GDM1 (cell line): ENCODE measurements around the gene OAF.
"Not testable (repeated sequence)": the region's sequence is repeated elsewhere in the genome, so short reads cannot be mapped to it uniquely, and the experiment has no call there.

Source experiments
- DNase-seq: peaks from one replicate; lab custom pipeline; 2025; lab: John Stamatoyannopoulos, UW

Gene OAF

DNA sequence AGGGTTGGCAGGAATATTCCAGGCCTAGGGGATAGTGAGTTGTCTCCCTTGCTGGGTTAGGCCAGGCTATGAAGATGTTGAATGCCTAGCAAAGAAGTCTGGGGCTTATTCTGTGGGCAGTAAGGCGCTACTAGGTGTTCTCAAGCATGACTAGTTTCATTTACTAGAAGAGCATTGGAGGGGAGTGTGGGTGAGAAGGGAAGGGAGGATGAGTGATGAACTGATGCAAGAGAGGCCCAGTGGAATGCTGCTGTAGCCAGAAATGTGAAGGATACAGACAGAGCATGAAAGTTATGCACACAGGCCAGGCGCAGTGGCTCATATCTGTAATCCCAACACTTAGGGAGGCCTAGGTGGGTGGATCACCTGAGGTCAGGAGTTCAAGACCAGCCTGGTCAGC, 62.6 kb downstream of the OAF start:
- no peak for DNase-seq

DNA sequence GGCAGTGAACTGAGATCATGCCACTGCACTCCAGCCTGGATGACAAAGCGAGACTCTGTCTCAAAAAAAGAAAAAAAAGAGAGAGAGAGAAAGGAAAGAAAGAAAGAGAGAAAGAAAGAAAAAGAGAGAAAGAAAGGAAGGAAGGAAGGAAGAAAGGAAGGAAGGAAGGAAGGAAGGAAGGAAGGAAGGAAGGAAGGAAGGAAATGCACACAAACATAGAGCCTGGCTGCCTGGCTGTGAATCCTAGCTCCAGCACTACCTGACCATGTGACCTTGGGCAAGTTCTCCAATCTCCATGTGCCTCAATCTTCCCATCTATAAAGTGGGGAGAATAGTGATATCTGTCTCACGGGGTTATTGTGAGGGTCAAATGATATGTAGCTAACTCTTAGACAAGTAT, 63.1 kb downstream of the OAF start:
- not testable (repeated sequence) for DNase-seq

DNA sequence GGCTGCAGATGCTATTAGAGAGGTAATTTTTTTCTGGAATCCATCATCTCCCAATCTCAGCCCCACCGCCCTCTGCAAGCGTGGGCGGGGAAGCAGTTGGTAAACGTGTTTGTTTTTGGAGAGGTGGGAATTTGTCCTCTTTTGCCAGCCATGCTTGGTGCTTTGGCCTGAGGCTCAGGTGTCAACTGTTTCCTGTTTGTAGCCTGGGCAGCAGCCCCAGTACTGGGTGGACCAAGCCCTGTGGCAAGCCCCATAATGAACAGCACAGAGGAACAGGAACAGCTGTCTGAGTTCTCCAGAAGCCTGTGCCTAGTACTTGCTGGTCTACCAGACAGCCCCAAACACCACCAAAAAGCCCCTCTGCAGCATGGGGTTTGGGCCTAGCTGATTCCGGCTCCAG, 68.7 kb downstream of the OAF start:
- no peak for DNase-seq
